ENCODE data around the gene PPT2. TPM values are rescaled to one million over a fixed set of nuclear protein-coding genes. Genes with fewer than 3 reads are reported as not detected.

PPT2 gene
- total and polyA plus RNA-seq, 2 of the 8 experiments (the other 6 are each of a cell fraction or from before 2014, with no cell fraction given) = 24.1 to 39.5 TPM

DNA sequence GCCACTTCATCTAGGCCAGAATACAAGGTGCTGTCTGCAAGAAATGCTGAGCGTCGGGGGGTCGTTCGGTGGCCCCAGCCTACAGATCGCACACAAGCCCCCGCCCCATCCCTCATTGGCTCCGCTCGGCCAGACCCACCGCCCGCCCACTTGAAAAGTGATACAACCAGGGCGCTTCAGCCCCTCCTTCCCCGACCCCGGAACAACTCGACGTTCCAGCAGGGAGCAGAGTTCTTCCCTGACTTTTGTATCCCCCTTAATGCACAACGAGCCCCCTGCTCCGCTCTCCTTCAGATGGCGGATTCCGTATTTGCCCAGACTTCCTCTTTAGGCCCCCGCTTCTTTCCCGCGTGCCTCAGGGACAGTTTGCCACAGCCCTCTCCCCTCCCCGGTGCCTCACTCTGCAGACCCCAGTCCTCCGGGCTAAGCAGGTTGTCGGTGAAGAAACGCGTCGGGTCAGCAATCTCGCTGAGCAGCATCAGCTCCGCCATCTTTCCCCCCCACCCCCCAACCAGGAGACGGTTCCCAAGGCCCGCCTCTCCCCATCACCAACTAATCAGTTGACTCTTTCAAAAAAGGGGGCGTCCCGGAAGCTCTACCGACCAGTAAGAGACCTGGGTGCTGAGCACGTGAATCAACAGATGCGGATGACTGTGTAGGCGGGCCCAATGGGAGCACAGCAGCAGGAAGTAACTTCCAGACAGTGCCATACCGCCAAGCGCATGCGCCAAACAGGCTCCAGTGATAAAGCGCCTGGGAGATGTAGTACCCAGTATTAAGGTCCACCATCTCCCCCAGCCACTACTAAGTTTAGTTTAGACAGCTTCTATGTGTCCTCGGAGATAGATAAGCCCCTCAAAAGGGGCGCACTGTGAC is 26.0 kb upstream of the PPT2 start, which contains the start of gene ATF6B:
ATF6B (minus strand) TSS at position 530 of the 876 bp plus-strand sequence; CDS start at position 491, 39 bp downstream.
- H4K91ac ChIP-seq (replicated peaks; ENCODE audit: insufficient read length, low read length) = peak within 1 kb of the TSS; percentile 63
- peak within 1 kb of the TSS; percentile 92; the same call in 1 of the 2 replicates for H4K8ac ChIP-seq (ENCODE audit: extremely low read depth, insufficient read depth, low read length)
- no peak within 1 kb of the TSS; the same call in 1 of the 2 replicates for H3K18ac ChIP-seq (ENCODE audit: extremely low read depth, low read length)
- H3K27ac ChIP-seq (ENCODE audit: low read depth, low read length) = peak within 1 kb of the TSS; percentile 98
- H3K27me3 ChIP-seq (replicated peaks in 1 of 4; ENCODE audit: control insufficient read depth in 3 of 4, extremely low read depth in 1 of 4, insufficient read depth in 3 of 4, low read length in 3 of 4) = no peaks in the 10 kb centered on the region
- H2BK120ac ChIP-seq (replicated peaks; ENCODE audit: low read depth, low read length) = no peak within 1 kb of the TSS
- no peaks in the 10 kb centered on the region for H3K9me3 ChIP-seq (ENCODE audit: insufficient read depth in 2 of 2, low read depth in 1 of 2, low read length in 1 of 2)
- H2AFZ ChIP-seq (ENCODE audit: low read length) = peak within 1 kb of the TSS; percentile 78; the same call in 1 of the 2 replicates
- peaks cover 0 to 12% of the 10 kb centered on the region in 2 experiments; a peak in 1 of 4 replicates for H3K79me2 ChIP-seq (ENCODE audit: control insufficient read depth in 1 of 2, insufficient read depth in 2 of 2, low read length in 2 of 2)
- H3K79me1 ChIP-seq (ENCODE audit: low read depth, low read length) = peaks cover 2% of the 10 kb centered on the region; the same call in 1 of the 2 replicates
- H4K5ac ChIP-seq (ENCODE audit: insufficient read length, low read depth, low read length) = peak within 1 kb of the TSS; percentile 88
- H3K36me3 ChIP-seq (ENCODE audit: control insufficient read depth in 2 of 4, insufficient read depth in 4 of 4, low read length in 3 of 4) = peaks cover 0 to 10% (median 4%) of the 10 kb centered on the region in 4 experiments; a peak in 4 of 8 replicates
- H3K4ac ChIP-seq (replicated peaks; ENCODE audit: insufficient read length, low read depth, low read length) = peak within 1 kb of the TSS; percentile 22
- WGBS, 2 experiments (ENCODE audit: extremely low coverage in 1 of 2, insufficient coverage in 1 of 2, insufficient read length in 1 of 2, insufficient replicate concordance in 2 of 2, low coverage in 1 of 2, low lambda C conversion rate in 2 of 2, missing lambda C conversion rate in 1 of 2) = 1% methylated on average over 43 of the region's 44 CpGs; no CpG with 5 or more reads in 1 of the 2 experiments
- H3K4me2 ChIP-seq (ENCODE audit: insufficient read depth in 1 of 2, low read depth in 2 of 2, low read length in 2 of 2) = peak within 1 kb of the TSS; percentile 82 to 98
- peak within 1 kb of the TSS; percentile 95 to 100 (median 99) for H3K4me3 ChIP-seq (ENCODE audit: extremely low read depth in 1 of 4, insufficient read depth in 2 of 4, low read depth in 3 of 4, low read length in 4 of 4)
- H2BK15ac ChIP-seq (ENCODE audit: low read length) = peak within 1 kb of the TSS; percentile 83; the same call in 1 of the 2 replicates
- peaks cover 5% of the 10 kb centered on the region for H3K23me2 ChIP-seq (ENCODE audit: low read depth, low read length)
- H3K14ac ChIP-seq (ENCODE audit: insufficient read length) = no peak within 1 kb of the TSS
- no peaks in the 10 kb centered on the region for H4K20me1 ChIP-seq (replicated peaks in 1 of 2; ENCODE audit: control insufficient read depth in 1 of 2, insufficient read depth in 2 of 2, low read length in 2 of 2)
- H2AK5ac ChIP-seq (ENCODE audit: low read depth, low read length) = no peak within 1 kb of the TSS
- H2BK5ac ChIP-seq (ENCODE audit: low read depth, low read length) = peak within 1 kb of the TSS; percentile 89
- FAIRE-seq = peak; percentile 36
- DNase-seq (ENCODE audit: low read depth in 1 of 2, low spot score in 2 of 2) = peak; percentile 91 to 96
- peak within 1 kb of the TSS; percentile 55 for H2BK12ac ChIP-seq (ENCODE audit: low read depth, low read length)
- peak within 1 kb of the TSS; percentile 50 for H3K56ac ChIP-seq (replicated peaks; ENCODE audit: insufficient read length, low read depth, low read length)
- no peak within 1 kb of the TSS for H2BK20ac ChIP-seq (ENCODE audit: low read length)
- no peak within 1 kb of the TSS for H3K23ac ChIP-seq (ENCODE audit: insufficient read length)
- H3K4me1 ChIP-seq (replicated peaks in 1 of 4; ENCODE audit: control insufficient read depth in 3 of 4, insufficient read depth in 4 of 4, low read length in 3 of 4) = peaks cover 3 to 19% (median 8%) of the 10 kb centered on the region in 4 experiments; a peak in 6 of 7 replicates
- POLR2A ChIA-PET (ENCODE audit: partially characterized antibody) = interaction anchor here (0.7 to 6.5 kb wide), 22 partner anchors 9 to 844 kb away, joined by 3 to 70 read pairs (median 4); partner anchors contain the start of genes AGPAT1, EGFL8, MSH5 and PRRT1
- peak within 1 kb of the TSS; percentile 65 to 97 (median 96) for H3K9ac ChIP-seq (replicated peaks in 1 of 4; ENCODE audit: extremely low read depth in 1 of 4, low read depth in 3 of 4, low read length in 3 of 4)
- CTCF ChIA-PET (ENCODE audit: partially characterized antibody) = interaction anchor here (1.0 to 5.6 kb wide), 10 partner anchors 10 to 61 kb away, joined by 3 to 76 read pairs (median 6); partner anchors contain the start of gene PRRT1
- peak; percentile 87 for TF ChIP-seq ASH2L (IDR thresholded peaks at IDR 0.05; ENCODE audit: low read length)
- peak; percentile 48 for TF ChIP-seq SP4 (IDR thresholded peaks at IDR 0.05; ENCODE audit: low read length)
- TF ChIP-seq CHD2 (IDR thresholded peaks at IDR 0.05; ENCODE audit: low read length) = peak; percentile 73
- TF ChIP-seq SIRT6 (IDR thresholded peaks at IDR 0.05; ENCODE audit: low read length) = no peak
- TF ChIP-seq KDM4A (IDR thresholded peaks at IDR 0.05; ENCODE audit: low read depth, low read length, severe bottlenecking) = no peak
- TF ChIP-seq SP1 (IDR thresholded peaks at IDR 0.05; ENCODE audit: low read depth, low read length) = peak; percentile 86; the same call in 1 of the 2 replicates
- peak; percentile 87 for TF ChIP-seq KDM5A (IDR thresholded peaks at IDR 0.05; ENCODE audit: low read length)
- 0 out of 2 replicates have a peak, but pooled peaks have one; percentile 37 for TF ChIP-seq RFX5 (IDR thresholded peaks at IDR 0.05; ENCODE audit: borderline replicate concordance, low read depth, low read length)
- TF ChIP-seq SIN3A (conservative IDR thresholded peaks at IDR 0.05 in 1 of 2, IDR thresholded peaks at IDR 0.05 in 1 of 2; ENCODE audit: low read depth in 1 of 2, low read length in 2 of 2) = peak in 1 of 2 experiments; percentile 73; a peak in 2 of 4 replicates
- TF ChIP-seq YY1 (IDR thresholded peaks at IDR 0.05; ENCODE audit: low read depth, low read length) = peak; percentile 93
- peak; percentile 75 for TF ChIP-seq NRF1 (IDR thresholded peaks at IDR 0.05; ENCODE audit: low read depth, low read length)

Data from H1 (cell line).